ENCODE results near the gene FOXG1.
A peak's percentile ranks its signal among the peaks of the same experiment; 100 is the strongest.

Gene FOXG1

GRCh38 chr14:28762303-28762954, 4.2 kb upstream of the FOXG1 start:
- DNase-seq (ENCODE audit: low read depth) = no peak

GRCh38 chr14:28762955-28763326, 3.6 kb upstream of the FOXG1 start:
- no peak for DNase-seq (ENCODE audit: low read depth)

GRCh38 chr14:28763751-28764256, 2.8 kb upstream of the FOXG1 start:
- no peak for DNase-seq (ENCODE audit: low read depth)

GRCh38 chr14:28764257-28765160, 2.1 kb upstream of the FOXG1 start:
- no peak for DNase-seq (ENCODE audit: low read depth)

DNA sequence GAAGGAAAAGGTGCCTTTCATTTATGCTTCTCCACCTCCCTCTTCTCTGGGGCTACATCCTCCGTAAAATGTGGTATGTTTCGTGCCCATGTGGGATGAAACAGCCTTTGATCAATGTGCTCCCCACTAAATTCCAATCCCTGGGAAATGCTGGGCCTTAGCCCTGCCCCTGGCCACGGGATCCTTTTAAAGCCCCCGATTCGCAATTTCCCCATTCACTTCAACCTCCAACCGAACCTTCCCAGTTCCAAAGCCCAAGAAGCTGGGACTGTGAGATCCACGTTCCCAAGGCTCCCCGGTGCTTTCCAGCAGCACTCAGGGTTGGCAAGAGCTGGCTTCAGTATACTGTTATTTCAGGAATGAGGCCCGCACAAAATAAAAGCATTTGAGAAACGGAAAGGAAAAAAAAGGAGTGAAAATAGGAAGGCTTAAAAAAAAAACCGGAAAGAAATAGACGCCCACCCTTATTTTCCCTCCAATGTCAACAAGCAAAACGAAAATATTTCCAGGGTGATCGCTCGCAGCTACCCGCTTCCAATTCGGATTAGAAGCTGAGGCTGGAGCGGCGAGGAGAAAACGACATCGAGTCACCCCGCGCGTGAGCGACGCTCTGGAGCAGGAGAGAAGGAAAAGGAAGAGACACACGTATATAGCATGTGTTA, 1.3 kb upstream of the FOXG1 start:
- no peak for DNase-seq (ENCODE audit: low read depth)

DNA sequence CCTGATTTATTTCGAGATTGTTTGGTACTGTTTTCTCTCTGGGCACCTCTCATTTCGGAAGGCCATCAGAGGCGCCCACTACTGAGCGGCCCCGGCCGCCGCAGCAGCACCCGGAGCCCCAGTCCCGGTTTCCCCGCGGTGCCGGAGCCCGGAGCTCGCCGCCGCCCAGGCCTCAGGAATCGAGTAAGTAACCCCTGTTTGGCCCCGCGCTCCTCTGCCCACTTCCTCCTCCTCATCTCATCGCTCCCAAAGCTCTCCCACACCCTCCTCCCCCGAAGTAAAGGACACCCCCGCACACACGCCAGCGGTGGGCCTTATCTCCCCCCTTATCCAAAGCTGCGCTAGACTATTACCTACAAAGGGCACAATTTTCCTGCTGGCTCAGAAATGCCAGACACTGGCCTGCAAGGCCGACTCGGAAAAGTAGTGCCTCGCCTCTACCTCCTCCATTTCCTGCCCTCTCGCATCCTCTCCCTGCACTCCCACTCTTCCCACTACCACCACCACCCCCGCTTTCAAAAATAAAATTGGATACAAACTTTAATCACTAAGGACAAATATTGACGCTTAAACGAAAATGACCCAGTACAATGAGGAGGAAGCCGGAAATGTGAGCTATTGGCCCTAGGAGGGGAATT, 637 bp upstream of the FOXG1 start:
- peak; percentile 19 for DNase-seq (ENCODE audit: low read depth)

- DNase-seq (ENCODE audit: low read depth) = no peak
Observed at GRCh38 chr14:28767030-28767852, 654 bp downstream of the FOXG1 start.

DNA sequence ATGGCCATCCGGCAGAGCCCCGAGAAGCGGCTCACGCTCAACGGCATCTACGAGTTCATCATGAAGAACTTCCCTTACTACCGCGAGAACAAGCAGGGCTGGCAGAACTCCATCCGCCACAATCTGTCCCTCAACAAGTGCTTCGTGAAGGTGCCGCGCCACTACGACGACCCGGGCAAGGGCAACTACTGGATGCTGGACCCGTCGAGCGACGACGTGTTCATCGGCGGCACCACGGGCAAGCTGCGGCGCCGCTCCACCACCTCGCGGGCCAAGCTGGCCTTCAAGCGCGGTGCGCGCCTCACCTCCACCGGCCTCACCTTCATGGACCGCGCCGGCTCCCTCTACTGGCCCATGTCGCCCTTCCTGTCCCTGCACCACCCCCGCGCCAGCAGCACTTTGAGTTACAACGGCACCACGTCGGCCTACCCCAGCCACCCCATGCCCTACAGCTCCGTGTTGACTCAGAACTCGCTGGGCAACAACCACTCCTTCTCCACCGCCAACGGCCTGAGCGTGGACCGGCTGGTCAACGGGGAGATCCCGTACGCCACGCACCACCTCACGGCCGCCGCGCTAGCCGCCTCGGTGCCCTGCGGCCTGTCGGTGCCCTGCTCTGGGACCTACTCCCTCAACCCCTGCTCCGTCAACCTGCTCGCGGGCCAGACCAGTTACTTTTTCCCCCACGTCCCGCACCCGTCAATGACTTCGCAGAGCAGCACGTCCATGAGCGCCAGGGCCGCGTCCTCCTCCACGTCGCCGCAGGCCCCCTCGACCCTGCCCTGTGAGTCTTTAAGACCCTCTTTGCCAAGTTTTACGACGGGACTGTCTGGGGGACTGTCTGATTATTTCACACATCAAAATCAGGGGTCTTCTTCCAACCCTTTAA, 1.5 kb downstream of the FOXG1 start:
- DNase-seq (ENCODE audit: low read depth) = no peak

DNA sequence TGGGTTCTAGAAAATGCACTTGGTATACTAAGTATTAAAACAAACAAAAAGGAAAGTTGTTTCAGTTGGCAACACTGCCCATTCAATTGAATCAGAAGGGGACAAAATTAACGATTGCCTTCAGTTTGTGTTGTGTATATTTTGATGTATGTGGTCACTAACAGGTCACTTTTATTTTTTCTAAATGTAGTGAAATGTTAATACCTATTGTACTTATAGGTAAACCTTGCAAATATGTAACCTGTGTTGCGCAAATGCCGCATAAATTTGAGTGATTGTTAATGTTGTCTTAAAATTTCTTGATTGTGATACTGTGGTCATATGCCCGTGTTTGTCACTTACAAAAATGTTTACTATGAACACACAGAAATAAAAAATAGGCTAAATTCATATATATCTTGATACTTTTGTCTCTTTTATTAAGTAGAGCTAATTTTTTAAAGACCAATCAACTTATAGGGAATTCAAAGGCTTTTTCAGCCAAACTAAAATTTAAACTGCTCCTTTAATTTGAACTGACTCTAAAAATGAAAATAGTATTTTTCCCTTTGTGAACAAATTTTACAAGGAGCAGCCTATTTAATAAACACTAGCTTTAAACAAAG, 2.8 kb downstream of the FOXG1 start:
- no peak for DNase-seq (ENCODE audit: low read depth)

DNA sequence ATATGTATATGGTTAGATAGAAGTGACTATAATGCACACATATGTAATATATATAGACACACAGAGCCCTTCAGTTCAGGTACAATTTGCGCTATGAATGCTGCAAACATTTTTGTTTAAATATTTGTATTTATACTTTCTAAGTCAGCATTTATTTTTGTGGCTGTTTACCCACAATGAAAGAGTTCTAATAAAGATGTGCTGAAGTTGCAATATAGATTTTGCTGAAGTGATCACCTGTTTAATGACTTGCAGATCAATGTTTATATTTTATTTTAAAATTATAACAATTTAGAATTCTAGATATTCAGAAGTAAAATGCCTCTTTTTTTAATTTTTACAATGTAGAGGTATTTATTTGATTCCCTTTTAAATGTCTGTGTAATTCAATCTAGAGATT, 3.5 kb downstream of the FOXG1 start:
- no peak for DNase-seq (ENCODE audit: low read depth)

- DNase-seq (ENCODE audit: low read depth) = no peak
Observed at GRCh38 chr14:28770630-28771029, 4.0 kb downstream of the FOXG1 start.

DNA sequence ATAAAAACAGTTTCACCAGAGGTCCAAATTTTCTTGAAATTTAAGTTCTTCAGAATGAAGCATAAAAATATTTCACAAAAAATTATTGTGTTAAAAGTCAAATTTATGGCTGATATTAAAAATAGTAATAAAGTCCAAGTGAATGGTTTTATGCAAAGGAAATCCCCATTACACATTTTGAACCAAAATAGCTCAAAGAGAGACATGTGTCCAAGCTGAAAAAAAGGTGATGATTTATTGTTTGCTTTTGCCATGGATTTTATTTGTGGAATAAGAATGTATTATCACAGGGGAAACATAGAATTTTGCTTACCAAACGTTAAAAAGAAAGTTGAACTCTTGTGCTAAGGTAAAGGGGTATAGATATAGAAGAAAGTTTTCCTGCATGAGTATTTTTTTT, 4.6 kb downstream of the FOXG1 start:
- no peak for DNase-seq (ENCODE audit: low read depth)

- DNase-seq (ENCODE audit: low read depth) = no peak
Observed at GRCh38 chr14:28772613-28773012, 6.0 kb downstream of the FOXG1 start.

DNA sequence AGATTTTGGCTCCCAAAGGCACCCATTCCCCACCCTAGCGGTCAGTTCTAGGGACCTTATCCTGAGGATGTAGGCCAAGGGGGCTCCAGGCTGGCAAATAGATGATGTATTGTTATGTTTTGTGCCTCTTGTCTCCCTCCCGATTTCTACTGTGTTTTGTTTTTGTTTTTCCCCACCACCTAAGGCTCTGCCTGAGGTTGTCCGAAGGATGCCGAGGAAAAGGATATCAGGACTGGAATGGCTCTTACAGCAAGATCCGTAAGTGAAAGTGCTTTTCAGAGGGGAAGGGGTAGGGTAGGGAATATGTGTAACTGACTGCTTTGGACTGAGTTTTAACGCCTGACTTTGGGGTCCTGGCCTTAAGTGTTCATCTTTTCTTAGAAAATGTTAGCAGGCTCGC, 6.6 kb downstream of the FOXG1 start:
- no peak for DNase-seq (ENCODE audit: low read depth)

- peak; percentile 69 for DNase-seq (ENCODE audit: low read depth)
Observed at GRCh38 chr14:28773861-28774691, 7.5 kb downstream of the FOXG1 start.

GRCh38 chr14:28774764-28775735, 8.5 kb downstream of the FOXG1 start:
- DNase-seq (ENCODE audit: low read depth) = no peak

GRCh38 chr14:28776482-28777266, 10.1 kb downstream of the FOXG1 start:
- no peak for DNase-seq (ENCODE audit: low read depth)
